ENCODE measurements around the gene RGL3. TPM values are rescaled to one million over a fixed set of nuclear protein-coding genes. Genes with fewer than 3 reads are reported as not detected.

RGL3 gene
- total and polyA plus RNA-seq, 2 of the 4 experiments (the other 2 are of a cell fraction), result 0.18 to 0.62 TPM

DNA sequence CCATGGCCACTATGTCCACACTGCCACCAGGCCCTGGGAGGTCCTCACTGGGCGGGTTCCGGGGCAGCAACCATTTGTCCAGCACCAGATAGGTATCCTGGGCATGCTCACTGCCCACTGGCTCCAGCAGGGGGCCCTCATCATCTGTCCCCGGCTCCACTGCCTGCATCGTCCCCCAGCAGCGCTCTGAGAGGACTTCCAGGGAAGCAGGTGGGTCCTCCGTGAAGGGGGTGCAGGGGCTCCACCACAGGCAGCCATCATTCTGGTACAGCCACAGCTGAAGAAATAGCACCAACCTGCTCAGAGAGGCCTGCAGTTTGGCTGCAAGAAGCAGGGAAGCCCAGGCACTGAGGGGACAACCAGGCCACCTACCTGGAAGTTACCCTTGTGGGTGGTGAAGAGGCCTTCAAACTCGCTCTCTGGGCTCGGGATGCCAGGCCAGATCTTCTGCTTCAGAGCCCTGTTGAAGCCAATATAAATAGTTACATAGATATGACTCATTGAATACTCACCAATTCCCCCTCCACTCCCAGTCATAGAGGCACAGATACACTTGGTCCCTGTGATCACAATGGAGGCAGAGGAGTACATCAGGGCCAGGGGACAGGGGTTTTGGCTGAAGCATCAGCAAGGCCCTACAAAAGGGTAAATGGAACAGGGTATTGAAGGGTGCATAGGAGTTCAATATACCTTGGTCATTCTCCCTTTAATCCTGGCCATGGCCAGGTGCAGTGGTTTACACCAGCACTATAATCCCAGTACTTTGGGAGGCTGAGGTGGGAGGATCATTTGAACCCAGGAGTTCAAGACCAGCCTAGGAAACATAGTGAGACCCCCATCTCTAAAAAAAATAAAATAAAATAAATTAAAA is 40.6 kb downstream of the RGL3 start:
- H2AK5ac ChIP-seq (ENCODE audit: low read depth, low read length), result peak overlapping the region; percentile 93
- H4K20me1 ChIP-seq (ENCODE audit: insufficient read depth, low read length), result peaks cover 11% of the 10 kb centered on the region; the same call in 1 of the 2 replicates
- no peaks in the 10 kb centered on the region; the same call in 1 of the 2 replicates for H3K27me3 ChIP-seq (ENCODE audit: control insufficient read depth, insufficient read depth, low read length)
- no peak overlapping the region for H3K56ac ChIP-seq (ENCODE audit: extremely low read depth, insufficient read depth, low read length)
- H3K18ac ChIP-seq (ENCODE audit: low read depth, low read length), result 0 out of 2 replicates have a peak overlapping the region, but pooled peaks have one; percentile 3
- H3K4ac ChIP-seq (ENCODE audit: low read depth, low read length), result peak overlapping the region; percentile 80
- H3K4me3 ChIP-seq (ENCODE audit: insufficient read depth, low read depth, low read length), result no peak overlapping the region
- H3K4me2 ChIP-seq (ENCODE audit: low read depth, low read length), result peak overlapping the region; percentile 70
- H2BK15ac ChIP-seq (ENCODE audit: low read depth, low read length), result no peak overlapping the region
- H3K36me3 ChIP-seq (ENCODE audit: control insufficient read depth, insufficient read depth, low read length), result no peaks in the 10 kb centered on the region
- no TSS peak for BruUV-seq (replicated peaks)
- ChIA-PET CTCF (no interaction called here), POLR2A (ENCODE audit: unreplicated experiment) (no interaction called here)
- H3K27ac ChIP-seq (ENCODE audit: insufficient read depth, low read length), result peak overlapping the region; percentile 75
- H4K91ac ChIP-seq (ENCODE audit: insufficient read depth, low read depth, low read length), result peak overlapping the region; percentile 61
- H4K5ac ChIP-seq (ENCODE audit: low read depth, low read length), result 0 out of 2 replicates have a peak overlapping the region, but pooled peaks have one; percentile 42
- no peak for ATAC-seq (ENCODE audit: low read depth)
- peak overlapping the region in 1 of 2 experiments; percentile 64; a peak in 1 of 4 replicates for H4K8ac ChIP-seq (ENCODE audit: low read depth in 2 of 2, low read length in 2 of 2)
- peak; percentile 89 for DNase-seq
- peak overlapping the region; percentile 43 for H2BK120ac ChIP-seq (ENCODE audit: low read depth, low read length)
- H2BK20ac ChIP-seq (ENCODE audit: low read depth, low read length), result peak overlapping the region; percentile 62; the same call in 1 of the 2 replicates
- peaks cover 25% of the 10 kb centered on the region for H3K4me1 ChIP-seq (ENCODE audit: control insufficient read depth, insufficient read depth, low read length)
- H3K9me3 ChIP-seq (ENCODE audit: control insufficient read depth, insufficient read depth, low read length), result no peaks in the 10 kb centered on the region
- peaks cover 8 to 40% of the 10 kb centered on the region in 2 experiments for H3K79me1 ChIP-seq (ENCODE audit: low read depth in 1 of 2, low read length in 2 of 2)
- H2AFZ ChIP-seq (replicated peaks; ENCODE audit: low read length, poor library complexity), result peak overlapping the region; percentile 79
- peak overlapping the region; percentile 16; the same call in 1 of the 2 replicates for H3K23ac ChIP-seq (ENCODE audit: low read depth, low read length)
- H2AK9ac ChIP-seq (replicated peaks; ENCODE audit: low read depth, low read length, poor library complexity), result peak overlapping the region; percentile 92
- WGBS, 2 experiments (ENCODE audit: extremely low coverage in 2 of 2, insufficient read length in 1 of 2), result 54% methylated on average over 2 of the region's 8 CpGs; no CpG with 5 or more reads in 1 of the 2 experiments
- dilution Hi-C loops (cut with HindIII; ENCODE audit: low sequenced_read_pairs, unreplicated experiment), result no loop called here
- intact Hi-C loops (cut with micrococcal nuclease), result no loop called here
- peak overlapping the region; percentile 80 for H3K14ac ChIP-seq (replicated peaks; ENCODE audit: low read depth, low read length)
- peak overlapping the region; percentile 10; the same call in 1 of the 2 replicates for H3K9ac ChIP-seq (ENCODE audit: low read depth, low read length)
- H3K9me1 ChIP-seq (ENCODE audit: insufficient read depth, low read length), result peaks cover 37% of the 10 kb centered on the region
- H2BK5ac ChIP-seq (ENCODE audit: low read depth, low read length, poor library complexity, severe bottlenecking), result peak overlapping the region; percentile 78
- in situ Hi-C loops (cut with MboI; ENCODE audit: low sequenced_read_pairs), result no loop called here
- TF ChIP-seq MXI1 (IDR thresholded peaks at IDR 0.05; ENCODE audit: borderline replicate concordance, low read depth, low read length) (no peak), POLR2A (IDR thresholded peaks at IDR 0.05; ENCODE audit: low read depth, low read length) (no peak; the same call in 1 of the 2 replicates), RCOR1 (IDR thresholded peaks at IDR 0.05; ENCODE audit: insufficient replicate concordance, low read length) (no peak), CHD1 (IDR thresholded peaks at IDR 0.05; ENCODE audit: low read depth, low read length) (no peak), BHLHE40 (IDR thresholded peaks at IDR 0.05; ENCODE audit: low read depth, low read length) (no peak), RFX5 (IDR thresholded peaks at IDR 0.05; ENCODE audit: low read depth, low read length) (no peak), MAZ (IDR thresholded peaks at IDR 0.05; ENCODE audit: borderline replicate concordance, low read depth, low read length) (0 out of 2 replicates have a peak, but pooled peaks have one; percentile 42), FOS (IDR thresholded peaks at IDR 0.05; ENCODE audit: low read depth, low read length) (peak; percentile 94), RAD21 (IDR thresholded peaks at IDR 0.05; ENCODE audit: low read length) (no peak; the same call in 1 of the 2 replicates), SMC3 (IDR thresholded peaks at IDR 0.05; ENCODE audit: low read depth, low read length) (0 out of 2 replicates have a peak, but pooled peaks have one; percentile 14), CEBPB (IDR thresholded peaks at IDR 0.05; ENCODE audit: low read depth, low read length) (no peak), MAFK (IDR thresholded peaks at IDR 0.05; ENCODE audit: low read depth, low read length) (no peak), NFE2L2 (IDR thresholded peaks at IDR 0.05; ENCODE audit: low read depth, low read length) (no peak), USF2 (IDR thresholded peaks at IDR 0.05; ENCODE audit: low read depth, low read length) (no peak)
- TF ChIP-seq, protein P1, sequence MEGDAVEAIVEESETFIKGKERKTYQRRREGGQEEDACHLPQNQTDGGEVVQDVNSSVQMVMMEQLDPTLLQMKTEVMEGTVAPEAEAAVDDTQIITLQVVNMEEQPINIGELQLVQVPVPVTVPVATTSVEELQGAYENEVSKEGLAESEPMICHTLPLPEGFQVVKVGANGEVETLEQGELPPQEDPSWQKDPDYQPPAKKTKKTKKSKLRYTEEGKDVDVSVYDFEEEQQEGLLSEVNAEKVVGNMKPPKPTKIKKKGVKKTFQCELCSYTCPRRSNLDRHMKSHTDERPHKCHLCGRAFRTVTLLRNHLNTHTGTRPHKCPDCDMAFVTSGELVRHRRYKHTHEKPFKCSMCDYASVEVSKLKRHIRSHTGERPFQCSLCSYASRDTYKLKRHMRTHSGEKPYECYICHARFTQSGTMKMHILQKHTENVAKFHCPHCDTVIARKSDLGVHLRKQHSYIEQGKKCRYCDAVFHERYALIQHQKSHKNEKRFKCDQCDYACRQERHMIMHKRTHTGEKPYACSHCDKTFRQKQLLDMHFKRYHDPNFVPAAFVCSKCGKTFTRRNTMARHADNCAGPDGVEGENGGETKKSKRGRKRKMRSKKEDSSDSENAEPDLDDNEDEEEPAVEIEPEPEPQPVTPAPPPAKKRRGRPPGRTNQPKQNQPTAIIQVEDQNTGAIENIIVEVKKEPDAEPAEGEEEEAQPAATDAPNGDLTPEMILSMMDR (conservative IDR thresholded peaks at IDR 0.05; ENCODE audit: low read depth, low read length), result 0 out of 2 replicates have a peak, but pooled peaks have one; percentile 30

Measured in IMR-90 (cell line).